HEK293 (cell line): ENCODE data around the gene PGAM5.

Experiments used
- CTCF ChIA-PET: fragments of 350-600 bp; formaldehyde crosslinking; extraction: SDS; loops from one replicate; lab custom pipeline; 2021; ENCODE audit warnings: antibody characterized with exemption; lab: Yijun Ruan, JAX
- POLR2A ChIA-PET: fragments of 300-600 bp; formaldehyde crosslinking; extraction: SDS; loops from one replicate; lab custom pipeline; 2020; ENCODE audit warnings: antibody characterized with exemption, inconsistent platforms; lab: Yijun Ruan, JAX
- H3K27ac ChIP-seq: fragments of 200-500 bp; sonication (Bioruptor generic); 2 replicates; pipeline ENCODE4 v1.5.1; 2014; ENCODE audit warnings: low read depth, low read length, control low read depth, inconsistent platforms; ENCODE audit errors: extremely low read depth
- H3K36me3 ChIP-seq, 2 experiments: fragments of 200-500 bp in 1 of 2; sonication (Bioruptor generic) in 1 of 2; 1 replicate in 1 of 2; 2 replicates in 1 of 2; pipeline ENCODE4 v1.5.1; 2014 to 2017; ENCODE audit warnings: inconsistent platforms in 2 of 2, low read length in 2 of 2; ENCODE audit not compliant: control insufficient read depth in 2 of 2, insufficient read depth in 1 of 2
- H3K4me1 ChIP-seq: fragments of 200-500 bp; sonication (Bioruptor generic); 2 replicates; pipeline ENCODE4 v1.5.1; 2014; ENCODE audit warnings: mild to moderate bottlenecking, low read length, inconsistent platforms; ENCODE audit not compliant: control insufficient read depth, insufficient read depth
- H3K4me3 ChIP-seq: 2 replicates; pipeline ENCODE4 v1.5.1; 2011; ENCODE audit warnings: low read depth, mild to moderate bottlenecking, control low read depth, low read length, moderate library complexity
- H3K9me3 ChIP-seq: fragments of 200-500 bp; sonication (Bioruptor generic); 2 replicates; pipeline ENCODE4 v1.5.1; 2014; ENCODE audit warnings: low read depth, low read length, inconsistent platforms; ENCODE audit not compliant: control insufficient read depth, insufficient read depth
- GLIS1 ChIP-seq: fragments of 450-650 bp; formaldehyde crosslinking; IDR thresholded peaks from 2 replicates; pipeline ENCODE4 v1.5.1; 2016; ENCODE audit warnings: missing biosample characterization, missing genetic modification characterization
- GLIS2 ChIP-seq: fragments of 450-650 bp; formaldehyde crosslinking; IDR thresholded peaks from 2 replicates; pipeline ENCODE4 v1.5.1; 2016; ENCODE audit warnings: missing biosample characterization, missing genetic modification characterization
- HIC1 ChIP-seq: fragments of 450-650 bp; formaldehyde crosslinking; IDR thresholded peaks from 2 replicates; pipeline ENCODE4 v1.5.1; 2016; ENCODE audit warnings: missing biosample characterization, missing genetic modification characterization
- HOXA7 ChIP-seq: sonication (generic); formaldehyde crosslinking; IDR thresholded peaks from 2 replicates; pipeline ENCODE4 v1.8.1; 2022; ENCODE audit warnings: missing genetic modification reagents, borderline replicate concordance
- KLF1 ChIP-seq: fragments of 450-650 bp; formaldehyde crosslinking; IDR thresholded peaks from 2 replicates; pipeline ENCODE4 v1.5.1; 2016; ENCODE audit warnings: missing biosample characterization, missing genetic modification characterization
- TRIM28 ChIP-seq: IDR thresholded peaks from 2 replicates; pipeline ENCODE4 v1.6.1; 2011; ENCODE audit warnings: low read length, control low read depth, borderline replicate concordance
- ZEB2 ChIP-seq: fragments of 450-650 bp; formaldehyde crosslinking; IDR thresholded peaks from 2 replicates; pipeline ENCODE4 v1.5.1; 2016; ENCODE audit warnings: missing biosample characterization, missing genetic modification characterization
- ZNF114 ChIP-seq: fragments of 450-650 bp; formaldehyde crosslinking; IDR thresholded peaks from 2 replicates; pipeline ENCODE4 v1.5.0; 2017; ENCODE audit warnings: missing biosample characterization, missing genetic modification characterization
- ZNF148 ChIP-seq: fragments of 450-650 bp; formaldehyde crosslinking; IDR thresholded peaks from 2 replicates; pipeline ENCODE4 v1.5.0; 2017; ENCODE audit warnings: missing biosample characterization, missing genetic modification characterization, borderline replicate concordance
- ZNF174 ChIP-seq: fragments of 450-650 bp; formaldehyde crosslinking; IDR thresholded peaks from 2 replicates; pipeline ENCODE4 v1.5.0; 2017; ENCODE audit warnings: missing biosample characterization, mild to moderate bottlenecking, missing genetic modification characterization
- ZNF280C ChIP-seq: fragments of 450-650 bp; formaldehyde crosslinking; IDR thresholded peaks from 2 replicates; pipeline ENCODE4 v1.5.1; 2016; ENCODE audit warnings: missing biosample characterization, missing genetic modification characterization
- ZNF311 ChIP-seq: fragments of 450-650 bp; formaldehyde crosslinking; IDR thresholded peaks from 2 replicates; pipeline ENCODE4 v1.5.1; 2017; ENCODE audit warnings: missing biosample characterization, missing genetic modification characterization, borderline replicate concordance
- ZNF404 ChIP-seq: fragments of 450-650 bp; formaldehyde crosslinking; IDR thresholded peaks from 2 replicates; pipeline ENCODE4 v1.5.1; 2017; ENCODE audit warnings: missing biosample characterization, missing genetic modification characterization
- ZNF529 ChIP-seq: fragments of 450-650 bp; formaldehyde crosslinking; IDR thresholded peaks from 2 replicates; pipeline ENCODE4 v1.5.1; 2017; ENCODE audit warnings: missing genetic modification characterization, missing biosample characterization; ENCODE audit not compliant: insufficient replicate concordance
- ZNF530 ChIP-seq: fragments of 450-650 bp; formaldehyde crosslinking; IDR thresholded peaks from 2 replicates; pipeline ENCODE4 v1.5.1; 2016; ENCODE audit warnings: low read depth, missing biosample characterization, missing genetic modification characterization
- ZNF549 ChIP-seq: fragments of 450-650 bp; IDR thresholded peaks from 2 replicates; pipeline ENCODE4 v1.5.1; 2018; ENCODE audit warnings: missing biosample characterization, missing genetic modification characterization, mild to moderate bottlenecking, inconsistent platforms, moderate library complexity
- ZNF621 ChIP-seq: fragments of 450-650 bp; formaldehyde crosslinking; IDR thresholded peaks from 2 replicates; pipeline ENCODE4 v1.5.1; 2017; ENCODE audit warnings: missing biosample characterization, missing genetic modification characterization
- ZNF792 ChIP-seq: fragments of 450-650 bp; formaldehyde crosslinking; IDR thresholded peaks from 2 replicates; pipeline ENCODE4 v1.5.1; 2016; ENCODE audit warnings: missing biosample characterization, missing genetic modification characterization
- ZSCAN16 ChIP-seq: fragments of 450-650 bp; formaldehyde crosslinking; IDR thresholded peaks from 2 replicates; pipeline ENCODE4 v1.5.1; 2016; ENCODE audit warnings: missing biosample characterization, missing genetic modification characterization
- ZXDB ChIP-seq: fragments of 450-650 bp; formaldehyde crosslinking; IDR thresholded peaks from 2 replicates; pipeline ENCODE4 v1.5.1; 2016; ENCODE audit warnings: missing biosample characterization, missing genetic modification characterization
- TF ChIP-seq, protein P1 (sequence below): fragments of 450-650 bp; formaldehyde crosslinking; IDR thresholded peaks from 2 replicates; pipeline ENCODE4 v1.5.1; 2016; ENCODE audit warnings: missing biosample characterization, missing genetic modification characterization
- TF ChIP-seq, protein P2 (sequence below): fragments of 450-650 bp; formaldehyde crosslinking; IDR thresholded peaks from 2 replicates; pipeline ENCODE4 v1.5.1; 2016; ENCODE audit warnings: missing biosample characterization, missing genetic modification characterization
- TF ChIP-seq, protein P3 (sequence below): fragments of 450-650 bp; IDR thresholded peaks from 2 replicates; pipeline ENCODE4 v1.5.1; 2018; ENCODE audit warnings: missing biosample characterization, missing genetic modification characterization

Gene PGAM5

GRCh38 chr12:132727091-132727794, 16.6 kb downstream of the PGAM5 start:
- TF ChIP-seq HIC1: peak; percentile 70
- TF ChIP-seq ZNF621 (tag by site-specific recombination): no peak
- no peak for TF ChIP-seq ZNF280C (tag by site-specific recombination)
- no peak for TF ChIP-seq ZNF404 (tag by site-specific recombination)
- no peak for TF ChIP-seq ZNF529
- no peak for TF ChIP-seq ZNF549 (tag by site-specific recombination)
- Histone ChIP-seq H3K4me1 (no peaks in the 10 kb centered on the region), H3K36me3 (peaks cover 37 to 95% of the 10 kb centered on the region in 2 experiments), H3K4me3 (no peak overlapping the region), H3K9me3 (no peaks in the 10 kb centered on the region), H3K27ac (no peak overlapping the region)
- ChIA-PET POLR2A (interaction anchor here (0.6 kb wide), 1 partner anchor 16 kb away, joined by 3 read pairs; no protein-coding TSS in a partner anchor), CTCF (no interaction called here)

DNA sequence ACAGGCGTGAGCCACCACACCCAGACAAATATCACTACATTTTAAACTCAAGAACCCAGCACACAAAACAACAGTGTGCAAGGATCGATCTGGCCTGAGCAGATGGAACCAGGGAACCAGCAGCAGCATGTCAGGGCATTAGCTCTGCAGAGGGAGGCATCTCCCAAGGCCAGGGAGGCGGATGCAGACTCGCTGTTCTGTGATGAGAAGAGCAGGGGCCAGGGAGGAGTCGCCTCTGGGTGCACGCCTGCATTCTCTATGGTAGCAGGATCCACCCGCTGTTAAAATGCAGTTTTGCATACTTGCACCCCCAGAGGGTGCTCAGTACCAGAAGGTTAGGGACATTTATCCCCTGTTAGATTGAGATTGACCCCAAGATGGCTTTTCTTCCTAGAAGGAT, 17.9 kb downstream of the PGAM5 start:
- CTCF ChIA-PET: no interaction called here
- Histone ChIP-seq H3K9me3 (no peaks in the 10 kb centered on the region), H3K36me3 (peaks cover 33 to 96% of the 10 kb centered on the region in 2 experiments), H3K27ac (no peak overlapping the region), H3K4me1 (no peaks in the 10 kb centered on the region), H3K4me3 (no peak overlapping the region)
- POLR2A ChIA-PET: no interaction called here
- TF ChIP-seq TRIM28 (no peak), ZXDB (no peak), ZEB2 (tag by site-specific recombination) (no peak), HOXA7 (CRISPR knock-in tag) (no peak), KLF1 (tag by site-specific recombination) (no peak), ZNF404 (tag by site-specific recombination) (no peak), ZNF530 (tag by site-specific recombination) (no peak), ZNF114 (no peak), ZSCAN16 (no peak), ZNF792 (no peak), GLIS1 (no peak), ZNF148 (tag by site-specific recombination) (no peak), ZNF174 (tag by site-specific recombination) (no peak), ZNF311 (no peak), GLIS2 (tag by site-specific recombination) (no peak)
- TF ChIP-seq, protein P1, sequence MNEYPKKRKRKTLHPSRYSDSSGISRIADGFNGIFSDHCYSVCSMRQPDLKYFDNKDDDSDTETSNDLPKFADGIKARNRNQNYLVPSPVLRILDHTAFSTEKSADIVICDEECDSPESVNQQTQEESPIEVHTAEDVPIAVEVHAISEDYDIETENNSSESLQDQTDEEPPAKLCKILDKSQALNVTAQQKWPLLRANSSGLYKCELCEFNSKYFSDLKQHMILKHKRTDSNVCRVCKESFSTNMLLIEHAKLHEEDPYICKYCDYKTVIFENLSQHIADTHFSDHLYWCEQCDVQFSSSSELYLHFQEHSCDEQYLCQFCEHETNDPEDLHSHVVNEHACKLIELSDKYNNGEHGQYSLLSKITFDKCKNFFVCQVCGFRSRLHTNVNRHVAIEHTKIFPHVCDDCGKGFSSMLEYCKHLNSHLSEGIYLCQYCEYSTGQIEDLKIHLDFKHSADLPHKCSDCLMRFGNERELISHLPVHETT (tag by site-specific recombination): no peak
- TF ChIP-seq, protein P2, sequence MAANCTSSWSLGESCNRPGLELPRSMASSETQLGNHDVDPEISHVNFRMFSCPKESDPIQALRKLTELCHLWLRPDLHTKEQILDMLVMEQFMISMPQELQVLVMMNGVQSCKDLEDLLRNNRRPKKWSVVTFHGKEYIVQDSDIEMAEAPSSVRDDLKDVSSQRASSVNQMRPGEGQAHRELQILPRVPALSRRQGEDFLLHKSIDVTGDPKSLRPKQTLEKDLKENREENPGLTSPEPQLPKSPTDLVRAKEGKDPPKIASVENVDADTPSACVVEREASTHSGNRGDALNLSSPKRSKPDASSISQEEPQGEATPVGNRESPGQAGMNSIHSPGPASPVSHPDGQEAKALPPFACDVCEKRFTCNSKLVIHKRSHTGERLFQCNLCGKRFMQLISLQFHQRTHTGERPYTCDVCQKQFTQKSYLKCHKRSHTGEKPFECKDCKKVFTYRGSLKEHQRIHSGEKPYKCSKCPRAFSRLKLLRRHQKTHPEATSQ (tag by site-specific recombination): no peak
- TF ChIP-seq, protein P3, sequence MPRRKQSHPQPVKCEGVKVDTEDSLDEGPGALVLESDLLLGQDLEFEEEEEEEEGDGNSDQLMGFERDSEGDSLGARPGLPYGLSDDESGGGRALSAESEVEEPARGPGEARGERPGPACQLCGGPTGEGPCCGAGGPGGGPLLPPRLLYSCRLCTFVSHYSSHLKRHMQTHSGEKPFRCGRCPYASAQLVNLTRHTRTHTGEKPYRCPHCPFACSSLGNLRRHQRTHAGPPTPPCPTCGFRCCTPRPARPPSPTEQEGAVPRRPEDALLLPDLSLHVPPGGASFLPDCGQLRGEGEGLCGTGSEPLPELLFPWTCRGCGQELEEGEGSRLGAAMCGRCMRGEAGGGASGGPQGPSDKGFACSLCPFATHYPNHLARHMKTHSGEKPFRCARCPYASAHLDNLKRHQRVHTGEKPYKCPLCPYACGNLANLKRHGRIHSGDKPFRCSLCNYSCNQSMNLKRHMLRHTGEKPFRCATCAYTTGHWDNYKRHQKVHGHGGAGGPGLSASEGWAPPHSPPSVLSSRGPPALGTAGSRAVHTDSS (tag by site-specific recombination): no peak
